ENCODE measurements around the gene ZNF232. TPM values are rescaled to one million over a fixed set of nuclear protein-coding genes. Genes with fewer than 3 reads are reported as not detected.
"Not testable (repeated sequence)": the region's sequence is repeated elsewhere in the genome, so short reads cannot be mapped to it uniquely, and the experiment has no call there.

ZNF232 gene
- 10.3 TPM in 2 replicates for total RNA-seq (2021)
- percentile 49 among the genes with signal in this experiment for Bru-seq, nascent RNA
- BruChase-seq, experiment 1, labeled RNA remaining after a 2-hour chase, result percentile 52 among the genes with signal in this experiment
- percentile 55 among the genes with signal in this experiment for BruChase-seq, experiment 2, labeled RNA remaining after a 6-hour chase
- long read RNA-seq, transcript ZNF232-205 (5 exons, 1,553 nt), result major isoform, 7 of 12 reads
- long read RNA-seq, partial matches to known transcripts, result 1 of 12 reads
- long read RNA-seq, other reads (novel, unspliced or antisense), result 3 of 12 reads

- peaks cover 21% of the 10 kb centered on the region for H3K36me3 ChIP-seq (ENCODE audit: low read depth)
- 0 out of 2 replicates have a peak, but pooled peaks cover 3% of the 10 kb centered on the region for H3K79me2 ChIP-seq (ENCODE audit: low read depth)
- H4K20me1 ChIP-seq (ENCODE audit: insufficient read depth), result no peaks in the 10 kb centered on the region
- ChIA-PET CTCF (interaction anchor here (0.6 kb wide), 1 partner anchor 101 kb away, joined by 3 read pairs; no protein-coding TSS in a partner anchor), POLR2A (ENCODE audit: unreplicated experiment) (interaction anchor here (0.7 kb wide), 1 partner anchor 74 kb away, joined by 3 read pairs; no protein-coding TSS in a partner anchor)
- peak within 1 kb of the TSS; percentile 86 for H3K4me3 ChIP-seq
- peak within 1 kb of the TSS; percentile 99 for H3K4me2 ChIP-seq
- peak within 1 kb of the TSS; percentile 27; the same call in 1 of the 2 replicates for H3K27ac ChIP-seq
- BruUV-seq (replicated peaks), result no TSS peak
- peaks cover 8% of the 10 kb centered on the region; the same call in 1 of the 2 replicates for H3K4me1 ChIP-seq (replicated peaks; ENCODE audit: insufficient read depth)
- intact Hi-C loops (cut with micrococcal nuclease; ENCODE audit: unreplicated experiment), result loop anchor here (1.0 kb wide), 2 partner anchors 33 to 80 kb away; partner anchors contain the start of genes ZFP3 and ZNF594
- H3K9me3 ChIP-seq (ENCODE audit: insufficient read depth, low read depth), result peaks cover 38% of the 10 kb centered on the region; the same call in 1 of the 2 replicates
- DNase-seq, result peak; percentile 86 to 97
- no peaks in the 10 kb centered on the region for H3K9me2 ChIP-seq (ENCODE audit: insufficient read depth)
- H3K27me3 ChIP-seq (ENCODE audit: insufficient read depth, low read depth), result no peaks in the 10 kb centered on the region
- H3F3A ChIP-seq (ENCODE audit: insufficient read depth, low read depth), result peaks cover 15% of the 10 kb centered on the region
- peak within 1 kb of the TSS; percentile 99 for H2AFZ ChIP-seq
- TF ChIP-seq EZH2 (IDR thresholded peaks at IDR 0.05; ENCODE audit: low read depth) (no peak), CTCF (conservative IDR thresholded peaks at IDR 0.05) (no peak)
These were observed at the start of gene ZNF232 for GRCh38 chr17:5111402-5112204. Gene ZNF232 (minus strand): TSS chr17:5111878. CDS start chr17:5111822, 56 bp downstream.

- intact Hi-C loops (cut with micrococcal nuclease; ENCODE audit: unreplicated experiment); BruUV-seq (replicated peaks); H3K36me3 ChIP-seq (ENCODE audit: low read depth); H3K9me3 ChIP-seq (ENCODE audit: insufficient read depth, low read depth); H2AFZ ChIP-seq; POLR2A ChIA-PET (ENCODE audit: unreplicated experiment); H3F3A ChIP-seq (ENCODE audit: insufficient read depth, low read depth); H3K4me3 ChIP-seq; H3K4me2 ChIP-seq; H3K27ac ChIP-seq; H3K9me2 ChIP-seq (ENCODE audit: insufficient read depth); DNase-seq; H3K4me1 ChIP-seq (replicated peaks; ENCODE audit: insufficient read depth); CTCF ChIA-PET; H4K20me1 ChIP-seq (ENCODE audit: insufficient read depth); H3K79me2 ChIP-seq (ENCODE audit: low read depth): not testable (repeated sequence)
- H3K27me3 ChIP-seq (ENCODE audit: insufficient read depth, low read depth), result peaks cover 36% of the 10 kb centered on the region
These were observed 49.0 kb upstream of the ZNF232 start for GRCh38 chr17:5160702-5161101.

GRCh38 chr17:5146122-5146521 lies 34.4 kb upstream of the ZNF232 start:
- H3K79me2 ChIP-seq (ENCODE audit: low read depth); H3K4me1 ChIP-seq (replicated peaks; ENCODE audit: insufficient read depth); H2AFZ ChIP-seq; DNase-seq; intact Hi-C loops (cut with micrococcal nuclease; ENCODE audit: unreplicated experiment); H3K36me3 ChIP-seq (ENCODE audit: low read depth); H3K4me2 ChIP-seq; CTCF ChIA-PET; H3K9me3 ChIP-seq (ENCODE audit: insufficient read depth, low read depth); H3F3A ChIP-seq (ENCODE audit: insufficient read depth, low read depth); H4K20me1 ChIP-seq (ENCODE audit: insufficient read depth); H3K4me3 ChIP-seq; BruUV-seq (replicated peaks); H3K27ac ChIP-seq; POLR2A ChIA-PET (ENCODE audit: unreplicated experiment); H3K9me2 ChIP-seq (ENCODE audit: insufficient read depth): not testable (repeated sequence)
- peaks cover 48% of the 10 kb centered on the region for H3K27me3 ChIP-seq (ENCODE audit: insufficient read depth, low read depth)

- H3K9me3 ChIP-seq (ENCODE audit: insufficient read depth, low read depth); H4K20me1 ChIP-seq (ENCODE audit: insufficient read depth); H3F3A ChIP-seq (ENCODE audit: insufficient read depth, low read depth); H2AFZ ChIP-seq; CTCF ChIA-PET; H3K27ac ChIP-seq; H3K4me2 ChIP-seq; H3K79me2 ChIP-seq (ENCODE audit: low read depth); H3K9me2 ChIP-seq (ENCODE audit: insufficient read depth); H3K4me1 ChIP-seq (replicated peaks; ENCODE audit: insufficient read depth); intact Hi-C loops (cut with micrococcal nuclease; ENCODE audit: unreplicated experiment); H3K4me3 ChIP-seq; POLR2A ChIA-PET (ENCODE audit: unreplicated experiment); H3K36me3 ChIP-seq (ENCODE audit: low read depth); DNase-seq; BruUV-seq (replicated peaks): not testable (repeated sequence)
- H3K27me3 ChIP-seq (ENCODE audit: insufficient read depth, low read depth), result peaks cover 57% of the 10 kb centered on the region
These were observed 31.2 kb upstream of the ZNF232 start for GRCh38 chr17:5142877-5143276.

Measured in PC-9 (cell line).